ENCODE results near the gene CSRNP3. TPM values are rescaled to one million over a fixed set of nuclear protein-coding genes. Genes with fewer than 3 reads are reported as not detected.

CSRNP3 gene
- total RNA-seq, 1 donor from 2014 or later: 0.99 TPM

DNA sequence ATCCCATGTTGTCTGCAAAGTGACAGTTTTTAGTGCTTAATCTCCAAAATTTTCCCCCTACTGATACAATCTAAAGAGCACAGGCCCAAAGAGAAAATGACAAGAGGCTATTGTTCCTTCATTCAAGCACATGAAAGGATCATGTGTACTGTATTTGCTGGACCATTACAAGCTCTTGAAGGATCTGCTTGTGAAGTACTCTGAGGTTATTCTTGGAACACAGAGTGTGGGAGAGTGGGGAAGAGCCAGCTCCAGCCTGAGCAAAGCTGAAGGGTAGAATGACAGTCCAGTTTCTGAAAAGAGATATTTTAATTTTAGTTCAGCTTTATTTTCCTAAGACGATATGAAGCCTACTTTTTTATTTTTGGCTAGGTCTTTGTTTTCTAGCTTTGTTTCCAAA, 212.3 kb downstream of the CSRNP3 start:
- DNase-seq (ENCODE audit: low read depth in 2 of 2): no peak

DNA sequence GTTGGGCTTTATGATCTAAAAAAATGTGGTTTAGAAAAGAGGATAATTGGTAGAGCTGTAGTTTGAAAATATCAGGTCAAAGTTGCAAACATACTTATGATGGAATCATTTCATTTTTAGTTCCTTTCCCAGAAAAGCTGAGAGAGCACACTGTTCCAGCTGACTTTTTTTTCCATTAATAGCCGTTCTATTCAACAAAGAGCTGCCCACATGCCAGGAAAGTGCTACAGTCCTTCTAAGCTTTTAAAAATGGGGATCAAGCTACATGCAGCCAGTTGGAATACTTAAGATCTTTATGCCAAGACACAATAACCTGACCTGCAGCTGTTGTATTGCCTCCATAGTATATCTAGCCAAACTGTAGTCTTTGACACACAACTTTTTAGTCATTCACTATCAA, 213.0 kb downstream of the CSRNP3 start:
- DNase-seq (ENCODE audit: low read depth in 2 of 2): no peak

DNA sequence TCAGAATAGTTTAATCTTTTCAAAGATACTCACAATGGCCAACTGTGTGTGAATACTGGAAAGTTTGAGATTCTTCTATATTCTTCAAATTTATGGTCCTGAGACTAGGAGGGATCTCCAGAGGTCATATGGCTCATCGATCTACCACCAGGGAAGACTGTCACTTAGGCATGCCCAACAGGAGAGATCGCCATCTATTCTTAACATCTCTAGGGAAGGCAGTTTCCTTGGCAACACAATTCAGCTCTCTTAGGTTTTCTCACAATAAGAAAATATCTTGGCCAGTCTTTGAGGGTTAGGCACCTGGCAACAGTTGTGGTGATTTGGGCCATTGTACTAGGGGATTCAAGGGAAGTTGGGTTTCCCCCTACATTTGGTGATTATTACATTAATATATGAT, 217.3 kb downstream of the CSRNP3 start:
- DNase-seq (ENCODE audit: low read depth in 2 of 2): no peak

DNA sequence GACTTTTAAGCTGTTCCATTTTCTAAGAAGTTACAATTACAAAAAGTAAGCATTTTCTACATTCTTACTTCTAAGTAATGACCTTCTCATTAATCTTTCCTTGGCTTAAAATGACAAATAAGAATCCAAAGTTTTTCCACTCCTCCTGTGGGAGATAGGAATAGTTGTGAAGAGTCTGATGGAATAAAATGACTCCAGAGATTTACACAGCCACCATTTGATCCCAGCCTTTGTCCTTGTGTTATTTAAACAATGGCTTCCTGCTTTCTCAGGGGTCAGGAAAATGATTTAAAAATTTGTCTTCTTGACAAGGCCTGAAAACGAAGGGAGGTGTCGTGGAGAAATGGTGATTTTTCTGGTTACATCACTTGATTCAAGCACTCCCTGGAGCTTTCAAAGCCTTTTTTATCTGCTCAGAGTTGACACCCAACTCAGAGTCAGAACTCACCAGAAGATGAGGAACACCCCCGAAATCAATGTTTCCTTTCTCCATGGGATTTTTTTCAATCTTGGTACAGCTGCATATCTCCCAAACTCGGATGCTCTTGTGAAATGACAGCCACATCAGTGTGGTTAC, 218.0 kb downstream of the CSRNP3 start:
- DNase-seq (ENCODE audit: low read depth in 2 of 2): no peak

DNA sequence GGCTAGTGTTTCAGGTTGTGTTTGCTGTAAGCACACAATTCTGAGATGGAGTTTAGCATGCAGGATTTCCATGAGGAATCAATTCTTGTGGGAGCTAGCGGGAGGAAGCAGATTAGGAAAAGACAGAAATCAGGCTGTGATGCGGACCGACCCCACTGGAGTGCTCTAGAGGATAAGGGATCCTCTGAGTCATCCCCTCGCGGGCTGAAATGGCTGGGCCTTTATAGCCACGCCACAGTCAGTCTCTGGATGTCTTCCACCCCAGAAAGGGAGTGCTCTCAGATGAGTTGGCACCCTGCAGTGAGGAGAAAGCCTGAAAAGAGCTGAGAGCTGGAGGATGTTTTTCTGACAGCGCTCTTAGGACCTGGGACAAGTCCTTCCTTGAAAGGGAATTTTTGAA, 222.1 kb downstream of the CSRNP3 start:
- no peak for DNase-seq (ENCODE audit: low read depth in 2 of 2)

DNA sequence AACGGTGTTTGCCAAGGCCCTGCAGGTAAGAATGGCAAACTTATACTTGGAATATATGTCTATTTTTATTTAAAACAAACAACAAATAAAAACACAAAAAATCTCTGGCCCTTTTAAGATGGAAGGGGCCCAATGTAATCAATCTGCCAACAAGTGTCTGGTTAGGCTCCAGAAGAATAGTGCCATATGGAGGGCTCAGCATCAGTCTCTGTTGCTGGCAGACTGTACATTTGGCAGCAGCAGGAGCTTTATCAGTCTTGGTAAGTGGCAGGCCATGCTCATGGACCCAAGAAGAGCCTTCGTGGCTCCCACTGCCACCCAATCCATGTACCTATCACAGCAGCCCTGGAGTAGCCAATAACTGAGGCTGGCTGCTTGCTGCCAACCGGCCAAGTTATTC, 223.4 kb downstream of the CSRNP3 start:
- no peak for DNase-seq (ENCODE audit: low read depth in 2 of 2)

DNA sequence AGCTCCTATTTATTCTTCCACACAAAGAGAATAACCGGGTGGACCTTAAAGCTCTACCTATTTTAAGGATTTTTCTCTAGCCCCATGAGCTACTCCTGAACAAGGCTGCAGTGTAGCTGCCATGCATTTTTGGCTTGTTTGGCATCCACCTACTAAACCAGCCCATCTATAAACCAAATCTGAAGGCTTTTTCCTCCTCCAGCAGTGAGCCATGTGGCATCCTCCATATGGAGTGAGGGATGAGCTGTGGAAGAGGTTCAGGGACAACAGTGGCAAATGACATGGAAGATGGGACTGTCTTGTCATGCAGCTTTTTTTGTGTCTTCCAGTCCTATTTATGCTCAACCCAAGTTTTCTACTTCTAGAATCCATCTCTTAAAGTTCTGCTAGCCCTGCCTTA, 224.3 kb downstream of the CSRNP3 start:
- no peak for DNase-seq (ENCODE audit: low read depth in 2 of 2)

DNA sequence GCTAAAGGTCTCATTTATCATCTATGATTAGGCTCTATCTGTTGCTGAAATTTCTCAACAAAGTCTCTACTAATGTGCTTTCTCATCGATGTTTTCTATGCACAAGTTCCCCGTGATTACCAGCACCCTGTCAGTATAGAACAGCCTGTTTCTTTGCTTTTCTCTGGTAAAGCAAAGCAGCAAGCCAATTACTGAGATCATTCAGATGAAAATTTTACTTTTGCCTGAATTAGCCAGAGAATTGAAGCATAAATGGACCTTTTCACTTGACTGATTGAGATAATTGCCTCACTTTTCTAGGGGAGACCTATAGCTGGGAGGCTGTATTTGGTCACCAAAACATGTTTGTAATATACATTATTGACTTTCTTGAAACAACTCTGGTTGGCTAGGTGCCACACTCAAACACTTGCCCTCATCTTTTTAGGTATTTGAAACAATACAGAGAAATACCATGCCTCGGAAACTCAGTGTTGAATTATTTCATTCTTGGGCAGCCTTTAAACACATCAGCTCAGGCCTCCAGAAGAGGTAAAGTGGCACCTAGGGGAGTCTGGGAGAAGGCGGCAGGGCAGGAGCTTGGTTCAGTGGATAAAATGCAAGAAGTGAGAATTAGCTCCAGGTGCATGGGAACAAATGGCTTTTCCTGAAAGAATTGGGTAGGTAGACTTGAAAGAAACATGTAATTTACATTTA, 228.4 kb downstream of the CSRNP3 start:
- no peak for DNase-seq (ENCODE audit: low read depth in 2 of 2)

DNA sequence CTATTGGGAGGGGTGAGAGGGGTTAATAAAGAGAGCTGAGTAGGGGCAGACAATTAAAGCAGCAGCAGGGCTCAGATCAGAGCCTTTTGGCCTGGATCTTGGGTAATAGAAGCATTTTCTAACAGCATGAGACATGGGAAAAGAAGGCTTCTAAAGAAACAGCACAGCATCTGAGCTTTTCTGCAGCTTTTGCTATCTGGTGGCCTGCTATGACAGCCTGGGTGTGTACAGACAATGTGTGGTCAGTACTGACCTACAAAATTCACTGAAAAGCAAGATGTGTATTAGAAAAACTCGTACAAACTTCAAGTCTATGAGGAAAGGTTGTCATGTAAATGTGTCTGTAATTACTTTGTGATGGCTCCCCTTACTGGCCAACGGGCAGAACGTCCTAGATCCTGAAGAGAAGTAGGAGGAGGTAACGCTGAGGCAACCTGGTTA, 229.0 kb downstream of the CSRNP3 start:
- peak; percentile 32 to 68 for DNase-seq (ENCODE audit: low read depth in 2 of 2)

DNA sequence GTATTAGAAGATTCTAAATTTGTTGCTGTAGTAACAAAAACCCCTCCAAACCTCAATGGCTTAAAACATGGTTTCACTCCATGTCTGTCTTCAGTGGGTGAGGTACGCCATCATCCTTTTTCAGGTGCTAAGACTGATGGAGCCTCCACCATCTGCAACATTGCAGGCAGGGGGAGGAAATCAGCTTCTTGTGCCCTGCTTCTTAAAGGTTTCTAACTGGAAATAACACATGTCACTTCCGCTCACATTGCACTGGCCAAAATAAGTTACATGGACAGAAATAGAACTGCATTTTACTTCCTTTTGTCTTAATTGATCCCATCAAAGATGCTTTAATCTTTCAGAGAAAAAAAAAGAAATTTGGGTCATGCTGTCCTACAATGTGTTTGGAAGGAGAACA, 230.4 kb downstream of the CSRNP3 start:
- no peak for DNase-seq (ENCODE audit: low read depth in 2 of 2)

DNA sequence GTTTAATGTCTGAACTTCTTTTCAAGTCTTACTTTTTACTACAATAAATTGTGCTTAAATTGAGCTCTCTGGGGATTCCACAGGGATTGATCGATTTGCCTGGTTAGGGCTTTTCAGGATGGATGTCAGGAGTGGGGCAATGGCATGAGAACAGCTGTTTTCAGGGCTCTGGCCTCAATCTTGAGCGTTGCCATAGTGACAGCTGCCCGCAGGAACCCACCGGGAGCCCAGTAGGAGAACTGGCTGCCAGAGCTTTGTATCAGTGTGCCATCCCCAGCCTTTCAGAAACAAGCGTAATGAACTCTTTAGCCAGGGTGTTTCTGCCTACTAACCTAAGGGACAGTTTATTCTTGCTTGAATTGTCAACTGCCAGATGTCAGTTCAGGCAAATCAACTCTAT, 231.0 kb downstream of the CSRNP3 start:
- DNase-seq (ENCODE audit: low read depth in 2 of 2): no peak

DNA sequence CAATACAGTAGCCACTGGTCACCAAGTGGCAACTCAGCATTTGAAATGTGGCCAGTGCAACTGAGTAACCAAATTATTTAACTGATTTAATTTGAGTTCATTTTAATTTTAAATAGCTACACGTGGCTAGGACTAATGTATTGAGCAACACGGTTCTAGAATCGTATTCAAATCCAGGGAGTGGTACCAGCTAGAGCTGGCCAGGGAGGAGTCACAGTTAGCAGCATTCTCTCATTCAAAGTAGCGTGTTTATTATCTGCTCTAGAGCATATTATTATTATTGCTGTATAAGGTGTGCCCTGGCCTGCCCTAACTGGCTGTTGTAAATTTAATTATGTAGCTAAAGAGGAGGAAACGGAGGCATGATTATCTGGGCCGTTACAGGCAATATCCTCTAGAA, 231.6 kb downstream of the CSRNP3 start:
- no peak for DNase-seq (ENCODE audit: low read depth in 2 of 2)

DNA sequence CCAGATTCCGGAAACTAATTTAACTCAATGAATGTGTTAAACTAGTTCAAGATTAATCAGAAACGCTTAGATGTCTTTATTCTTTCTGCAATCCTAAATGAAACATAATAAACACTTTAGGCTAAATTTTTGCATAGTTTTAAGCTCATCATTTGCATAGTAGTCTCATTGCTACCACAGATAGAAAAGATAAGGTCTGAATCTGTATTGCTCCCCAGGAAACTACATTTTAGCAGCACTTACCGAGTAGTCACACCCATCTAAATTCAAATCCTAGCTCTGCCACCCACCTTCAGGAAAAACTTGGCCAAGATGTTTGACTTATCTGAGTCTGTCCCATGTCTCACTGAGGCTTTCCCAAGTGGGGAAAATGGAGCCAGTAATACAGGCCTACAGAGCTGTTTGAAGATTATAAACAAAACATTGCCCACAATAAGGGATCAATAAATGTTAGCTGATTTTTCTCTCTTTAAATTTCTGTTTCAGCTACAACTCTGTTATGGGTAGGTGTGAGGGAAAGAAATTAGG, 237.5 kb downstream of the CSRNP3 start:
- no peak for DNase-seq (ENCODE audit: low read depth in 2 of 2)

DNA sequence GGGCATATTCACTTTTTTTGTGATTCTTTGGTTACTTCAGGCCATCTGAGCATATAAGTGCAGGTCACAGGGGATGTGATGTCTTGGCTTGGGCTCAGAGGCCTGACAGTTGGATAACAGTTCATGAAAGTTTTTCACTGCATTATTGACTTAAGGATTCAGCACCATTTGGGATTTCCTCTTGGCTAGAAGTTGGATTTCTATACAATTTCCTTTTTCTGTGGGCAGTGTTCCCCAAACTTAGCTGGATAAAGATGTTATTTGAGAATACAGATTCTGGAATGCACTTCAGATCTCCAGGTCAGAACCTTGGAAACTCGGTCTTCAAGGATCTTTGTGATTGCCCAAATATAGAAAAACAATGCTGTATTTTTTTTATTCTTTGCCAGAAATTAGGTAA, 246.6 kb downstream of the CSRNP3 start:
- DNase-seq (ENCODE audit: low read depth in 2 of 2): no peak

DNA sequence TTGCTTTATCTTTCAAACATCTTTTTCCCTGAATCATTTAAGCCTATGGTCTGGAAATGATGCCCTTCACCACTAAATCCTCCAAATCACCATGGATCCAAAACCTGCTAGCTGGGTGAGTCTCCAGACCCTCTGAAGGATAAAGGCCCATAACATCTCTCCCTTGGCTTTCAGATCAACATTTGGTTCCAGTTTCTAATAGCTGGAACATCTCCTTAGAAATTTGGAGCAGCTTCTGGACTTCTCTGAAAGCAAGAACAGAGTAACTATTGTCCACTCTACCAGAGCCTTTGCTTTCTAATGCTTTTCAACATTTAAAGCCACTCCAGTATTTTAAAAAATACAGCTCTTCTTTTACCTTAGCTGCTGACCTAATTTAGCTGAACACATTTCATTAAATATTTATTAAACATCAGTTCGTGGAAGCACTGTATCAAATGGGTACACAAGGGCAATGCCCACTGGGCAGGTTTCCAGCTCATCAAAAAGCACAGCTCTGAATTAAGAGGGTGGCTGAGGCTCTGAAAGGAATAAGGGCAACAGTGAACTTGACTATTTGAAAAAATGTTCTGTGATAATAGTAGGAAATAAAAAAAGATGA, 249.2 kb downstream of the CSRNP3 start:
- no peak for DNase-seq (ENCODE audit: low read depth in 2 of 2)

DNA sequence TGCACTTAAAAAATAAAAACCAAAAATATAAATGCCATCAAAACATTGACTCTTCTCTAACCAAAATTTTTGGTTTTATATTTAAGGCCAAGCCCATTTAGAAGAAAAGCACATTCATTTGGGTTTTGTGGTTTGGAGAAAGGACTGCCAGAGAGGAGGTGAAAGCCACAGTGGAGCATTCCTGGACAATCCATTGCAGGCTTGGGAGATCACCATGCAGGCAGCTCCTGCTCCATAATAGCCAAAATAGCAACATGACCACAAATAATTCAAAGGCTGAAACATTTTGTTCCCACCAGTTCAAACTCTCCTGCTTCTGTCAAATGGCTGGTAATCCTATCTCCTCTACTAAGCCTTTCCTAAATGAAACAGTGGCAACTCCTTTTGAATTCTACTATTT, 251.0 kb downstream of the CSRNP3 start:
- no peak for DNase-seq (ENCODE audit: low read depth in 2 of 2)

DNA sequence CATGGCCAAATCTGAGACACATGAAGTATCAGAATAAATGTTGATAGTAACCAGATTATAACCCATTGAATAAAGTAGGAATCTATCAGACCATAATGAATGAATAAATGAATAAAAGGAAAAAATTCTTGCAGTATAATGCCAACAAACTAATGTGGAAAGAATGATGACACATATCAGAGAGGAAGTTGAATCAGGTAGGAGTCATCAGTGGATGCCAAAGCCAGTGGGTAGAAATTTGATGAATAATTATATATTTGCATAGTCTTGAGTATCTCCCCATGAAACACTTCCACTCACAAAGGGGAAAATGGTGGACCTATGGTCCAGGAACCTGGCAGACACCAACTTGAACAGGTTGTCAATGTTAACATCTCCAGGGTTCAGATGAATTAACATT, 255.9 kb downstream of the CSRNP3 start:
- peak; percentile 7 to 30 for DNase-seq (ENCODE audit: low read depth in 2 of 2)

Other genes starting within 250 kb of the CSRNP3 start
- under 0.01 TPM in 1 of 2 replicates, not detected in the other for gene SCN2A, start 230.3 kb upstream of the CSRNP3 start, total RNA-seq

Measured in lung microvascular endothelial cell (primary cell).